Measurements from ENCODE around the gene HELZ2. TPM values are rescaled to one million over a fixed set of nuclear protein-coding genes. Genes with fewer than 3 reads are reported as not detected.
A peak's percentile ranks its signal among the peaks of the same experiment; 100 is the strongest.

The HELZ2 gene
- total and polyA plus RNA-seq, 5 donors from 2014 or later, result 5.8 to 124 (median 7.2) TPM

DNA sequence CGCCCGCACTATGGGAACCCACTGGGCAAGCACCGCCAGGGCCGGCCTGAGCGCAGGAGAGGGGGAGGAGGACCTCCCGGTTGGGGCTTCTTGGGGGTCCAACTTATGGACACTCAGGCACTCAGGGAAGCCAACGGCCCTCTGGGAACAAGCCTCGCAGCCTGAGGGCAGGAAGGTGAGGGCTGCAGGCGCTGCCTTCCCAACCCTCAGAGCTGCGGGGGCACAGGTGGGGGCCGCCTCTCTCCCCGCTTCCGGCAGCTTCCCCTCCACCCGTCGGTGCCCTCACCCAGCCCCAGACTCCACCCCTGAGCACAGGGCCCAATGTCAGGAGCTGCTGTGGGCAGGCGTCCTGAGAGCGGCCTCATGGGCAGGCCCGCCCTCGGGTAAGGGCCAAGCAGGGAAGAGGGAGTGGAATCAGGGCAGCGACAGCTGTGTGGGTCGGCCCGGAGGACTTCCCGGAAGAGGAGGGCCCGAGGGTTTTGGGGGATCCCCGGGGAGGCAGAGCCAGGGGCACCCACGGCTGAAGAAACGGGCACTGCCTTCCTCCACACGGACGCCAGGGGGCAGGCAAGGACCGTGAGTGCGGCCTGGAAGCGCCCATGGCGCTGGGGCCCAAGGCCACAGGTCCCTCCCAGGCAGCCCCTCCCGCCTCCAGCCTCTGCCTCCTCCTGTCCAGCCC, 36.4 kb downstream of the HELZ2 start:
- peaks cover 0 to 15% (median 0%) of the 10 kb centered on the region in 4 donors for H3K4me1 Mint-ChIP-seq
- peak overlapping the region; percentile 72 to 84 (median 80) for H3K4me3 Mint-ChIP-seq
- peak; percentile 87 to 95 (median 92) for DNase-seq
- Histone ChIP-seq H3K4me3 (ENCODE audit: low read depth, low read length) (no peak overlapping the region), H3K27ac (ENCODE audit: insufficient read depth, low read length, poor library complexity, severe bottlenecking) (peak overlapping the region; percentile 86), H3K27me3 (ENCODE audit: control insufficient read depth, insufficient read depth, low read length) (no peaks in the 10 kb centered on the region), H3K4me1 (ENCODE audit: control insufficient read depth, insufficient read depth, low read length, poor library complexity, severe bottlenecking) (peaks cover 23% of the 10 kb centered on the region), H3K36me3 (ENCODE audit: control insufficient read depth, insufficient read depth, low read length) (no peaks in the 10 kb centered on the region), H3K9me3 (ENCODE audit: control insufficient read depth in 2 of 2, low read length in 2 of 2) (no peaks in the 10 kb centered on the region)
- no peaks in the 10 kb centered on the region for H3K36me3 Mint-ChIP-seq
- peak; percentile 87 to 88 for ATAC-seq (ENCODE audit: low read depth in 2 of 2)
- no peaks in the 10 kb centered on the region for H3K27me3 Mint-ChIP-seq
- H3K9me3 Mint-ChIP-seq, result no peaks in the 10 kb centered on the region
- peak overlapping the region in 2 of 3 donors; percentile 55 to 91 for H3K27ac Mint-ChIP-seq

DNA sequence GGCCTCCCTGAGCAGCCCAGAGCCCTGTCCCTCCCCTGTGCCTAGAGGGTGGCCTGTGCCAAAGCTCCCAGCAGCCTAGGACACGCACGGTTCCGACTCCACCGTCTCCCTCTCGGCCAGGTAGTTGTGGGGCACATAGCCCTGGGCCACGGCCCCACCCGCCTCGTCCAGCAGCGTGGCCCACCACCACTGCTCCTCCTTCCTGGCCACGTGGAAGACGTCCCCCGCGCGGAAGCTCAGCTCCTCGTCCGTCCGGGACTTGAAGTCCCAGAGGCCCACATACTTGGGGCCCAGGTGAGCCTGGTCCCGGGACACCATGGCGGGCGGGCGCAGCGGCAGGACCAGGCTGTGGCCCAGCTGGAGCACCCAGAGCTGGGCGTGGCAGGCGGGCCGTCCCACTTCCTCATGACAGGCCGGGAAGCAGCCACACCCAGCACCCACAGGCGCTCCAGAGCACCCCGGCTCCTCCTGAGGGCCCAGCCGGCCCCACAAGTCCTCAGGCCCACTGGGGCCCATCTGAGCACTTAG, 37.0 kb downstream of the HELZ2 start, which contains the start of gene PTK6:
Gene PTK6 (minus strand): TSS at position 380 of the 528 bp plus-strand sequence. CDS start 62 bp downstream, at position 318.
- peak within 1 kb of the TSS; percentile 72 to 84 (median 80) for H3K4me3 Mint-ChIP-seq
- peaks cover 0 to 14% (median under 1%) of the 10 kb centered on the region in 4 donors for H3K4me1 Mint-ChIP-seq
- no peaks in the 10 kb centered on the region for H3K9me3 ChIP-seq (ENCODE audit: control insufficient read depth in 2 of 2, low read length in 2 of 2)
- H3K27ac Mint-ChIP-seq, result peak within 1 kb of the TSS in 2 of 3 donors; percentile 55 to 91
- no peaks in the 10 kb centered on the region for H3K27me3 ChIP-seq (ENCODE audit: control insufficient read depth, insufficient read depth, low read length)
- ATAC-seq (ENCODE audit: low read depth in 2 of 2), result no peak
- no peaks in the 10 kb centered on the region for H3K27me3 Mint-ChIP-seq
- peak within 1 kb of the TSS; percentile 86 for H3K27ac ChIP-seq (ENCODE audit: insufficient read depth, low read length, poor library complexity, severe bottlenecking)
- H3K4me3 ChIP-seq (ENCODE audit: low read depth, low read length), result no peak within 1 kb of the TSS
- H3K4me1 ChIP-seq (ENCODE audit: control insufficient read depth, insufficient read depth, low read length, poor library complexity, severe bottlenecking), result peaks cover 23% of the 10 kb centered on the region
- H3K9me3 Mint-ChIP-seq, result no peaks in the 10 kb centered on the region
- no peaks in the 10 kb centered on the region for H3K36me3 Mint-ChIP-seq
- H3K36me3 ChIP-seq (ENCODE audit: control insufficient read depth, insufficient read depth, low read length), result no peaks in the 10 kb centered on the region
- DNase-seq, result no peak

DNA sequence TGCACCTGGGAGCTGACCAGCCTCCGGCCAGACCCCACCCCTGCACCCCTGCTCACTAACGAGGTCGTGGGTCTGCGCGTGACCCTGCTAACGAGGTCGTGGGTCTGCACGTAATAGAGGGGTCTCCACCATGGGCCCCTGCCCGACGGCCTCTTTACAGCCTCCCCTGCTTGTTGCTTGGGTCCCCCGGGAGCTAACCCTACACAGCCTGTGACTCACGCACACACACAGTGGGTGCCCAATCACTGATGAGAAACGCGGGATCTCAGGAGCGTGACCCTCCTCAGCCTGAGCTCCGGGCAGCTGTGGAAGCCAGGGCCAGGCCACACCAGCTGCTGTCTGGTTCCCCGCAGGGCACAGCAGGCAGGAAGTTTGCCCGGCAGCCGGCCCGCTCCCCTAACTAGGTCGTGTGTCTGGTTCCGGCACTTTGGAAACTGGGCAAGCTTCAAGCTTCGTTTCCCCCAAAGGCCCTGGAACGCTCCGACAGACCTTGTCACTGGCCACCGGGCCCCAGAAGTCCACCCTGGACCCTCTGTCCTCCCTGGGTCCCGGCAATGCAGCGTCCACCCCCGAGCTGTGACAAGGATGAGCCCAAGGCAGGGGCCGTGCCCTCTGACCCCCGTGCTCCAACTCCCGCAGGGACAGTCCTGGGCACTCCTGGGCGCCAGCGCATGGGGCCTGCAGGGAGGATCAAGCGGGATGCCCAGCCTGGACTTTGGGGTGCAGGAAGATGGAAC, 37.6 kb downstream of the HELZ2 start:
- no peak for ATAC-seq (ENCODE audit: low read depth in 2 of 2)
- peak overlapping the region in 1 of 4 donors; percentile 16 for H3K4me3 Mint-ChIP-seq
- H3K4me1 Mint-ChIP-seq, result peaks cover 0 to 14% (median 2%) of the 10 kb centered on the region in 4 donors
- Histone ChIP-seq H3K4me3 (ENCODE audit: low read depth, low read length) (no peak overlapping the region), H3K9me3 (ENCODE audit: control insufficient read depth in 2 of 2, low read length in 2 of 2) (no peaks in the 10 kb centered on the region), H3K36me3 (ENCODE audit: control insufficient read depth, insufficient read depth, low read length) (no peaks in the 10 kb centered on the region), H3K27ac (ENCODE audit: insufficient read depth, low read length, poor library complexity, severe bottlenecking) (no peak overlapping the region), H3K4me1 (ENCODE audit: control insufficient read depth, insufficient read depth, low read length, poor library complexity, severe bottlenecking) (peaks cover 23% of the 10 kb centered on the region), H3K27me3 (ENCODE audit: control insufficient read depth, insufficient read depth, low read length) (no peaks in the 10 kb centered on the region)
- no peaks in the 10 kb centered on the region for H3K36me3 Mint-ChIP-seq
- peak overlapping the region in 1 of 3 donors; percentile 43 for H3K27ac Mint-ChIP-seq
- no peaks in the 10 kb centered on the region for H3K9me3 Mint-ChIP-seq
- H3K27me3 Mint-ChIP-seq, result no peaks in the 10 kb centered on the region
- DNase-seq, result no peak

GRCh38 chr20:63534831-63535651, 39.0 kb downstream of the HELZ2 start:
- Histone ChIP-seq H3K27me3 (ENCODE audit: control insufficient read depth, insufficient read depth, low read length) (no peaks in the 10 kb centered on the region), H3K4me3 (ENCODE audit: low read depth, low read length) (no peak overlapping the region), H3K27ac (ENCODE audit: insufficient read depth, low read length, poor library complexity, severe bottlenecking) (no peak overlapping the region), H3K9me3 (ENCODE audit: control insufficient read depth in 2 of 2, low read length in 2 of 2) (no peaks in the 10 kb centered on the region), H3K36me3 (ENCODE audit: control insufficient read depth, insufficient read depth, low read length) (no peaks in the 10 kb centered on the region), H3K4me1 (ENCODE audit: control insufficient read depth, insufficient read depth, low read length, poor library complexity, severe bottlenecking) (peaks cover 23% of the 10 kb centered on the region)
- H3K9me3 Mint-ChIP-seq, result no peaks in the 10 kb centered on the region
- H3K4me1 Mint-ChIP-seq, result peaks cover 0 to 14% (median 2%) of the 10 kb centered on the region in 4 donors
- H3K36me3 Mint-ChIP-seq, result no peaks in the 10 kb centered on the region
- no peak overlapping the region for H3K27ac Mint-ChIP-seq
- ATAC-seq (ENCODE audit: low read depth in 2 of 2) (no peak), DNase-seq (no peak)
- no peaks in the 10 kb centered on the region for H3K27me3 Mint-ChIP-seq
- no peak overlapping the region for H3K4me3 Mint-ChIP-seq

- Histone ChIP-seq H3K4me1 (ENCODE audit: control insufficient read depth, insufficient read depth, low read length, poor library complexity, severe bottlenecking) (peaks cover 23% of the 10 kb centered on the region), H3K9me3 (ENCODE audit: control insufficient read depth in 2 of 2, low read length in 2 of 2) (no peaks in the 10 kb centered on the region), H3K27ac (ENCODE audit: insufficient read depth, low read length, poor library complexity, severe bottlenecking) (no peak overlapping the region), H3K27me3 (ENCODE audit: control insufficient read depth, insufficient read depth, low read length) (no peaks in the 10 kb centered on the region), H3K4me3 (ENCODE audit: low read depth, low read length) (no peak overlapping the region), H3K36me3 (ENCODE audit: control insufficient read depth, insufficient read depth, low read length) (no peaks in the 10 kb centered on the region)
- no peaks in the 10 kb centered on the region for H3K27me3 Mint-ChIP-seq
- ATAC-seq (ENCODE audit: low read depth in 2 of 2), result no peak
- H3K27ac Mint-ChIP-seq, result no peak overlapping the region
- no peak for DNase-seq
- no peak overlapping the region for H3K4me3 Mint-ChIP-seq
- no peaks in the 10 kb centered on the region for H3K9me3 Mint-ChIP-seq
- no peaks in the 10 kb centered on the region for H3K36me3 Mint-ChIP-seq
- H3K4me1 Mint-ChIP-seq, result peaks cover 0 to 14% (median 2%) of the 10 kb centered on the region in 4 donors
Observed at GRCh38 chr20:63534427-63534830, 39.6 kb downstream of the HELZ2 start.

- Mint-ChIP-seq H3K27ac (no peak overlapping the region), H3K9me3 (no peaks in the 10 kb centered on the region), H3K4me3 (peak overlapping the region in 1 of 4 donors; percentile 38), H3K36me3 (no peaks in the 10 kb centered on the region), H3K4me1 (peaks cover 0 to 12% (median 2%) of the 10 kb centered on the region in 4 donors), H3K27me3 (no peaks in the 10 kb centered on the region)
- Histone ChIP-seq H3K9me3 (ENCODE audit: control insufficient read depth in 2 of 2, low read length in 2 of 2) (no peaks in the 10 kb centered on the region), H3K4me3 (ENCODE audit: low read depth, low read length) (no peak overlapping the region), H3K4me1 (ENCODE audit: control insufficient read depth, insufficient read depth, low read length, poor library complexity, severe bottlenecking) (peaks cover 22% of the 10 kb centered on the region), H3K27me3 (ENCODE audit: control insufficient read depth, insufficient read depth, low read length) (no peaks in the 10 kb centered on the region), H3K36me3 (ENCODE audit: control insufficient read depth, insufficient read depth, low read length) (no peaks in the 10 kb centered on the region), H3K27ac (ENCODE audit: insufficient read depth, low read length, poor library complexity, severe bottlenecking) (no peak overlapping the region)
- no peak for DNase-seq
- no peak for ATAC-seq (ENCODE audit: low read depth in 2 of 2)
Observed at GRCh38 chr20:63533871-63534393, 40.1 kb downstream of the HELZ2 start.

GRCh38 chr20:63533388-63533787, 40.7 kb downstream of the HELZ2 start:
- no peak overlapping the region for H3K27ac ChIP-seq (ENCODE audit: insufficient read depth, low read length, poor library complexity, severe bottlenecking)
- H3K36me3 Mint-ChIP-seq, result no peaks in the 10 kb centered on the region
- H3K4me3 Mint-ChIP-seq, result peak overlapping the region in 1 of 4 donors; percentile 38
- peaks cover 0 to 15% (median 4%) of the 10 kb centered on the region in 4 donors for H3K4me1 Mint-ChIP-seq
- no peaks in the 10 kb centered on the region for H3K36me3 ChIP-seq (ENCODE audit: control insufficient read depth, insufficient read depth, low read length)
- H3K27me3 Mint-ChIP-seq, result no peaks in the 10 kb centered on the region
- no peaks in the 10 kb centered on the region for H3K9me3 ChIP-seq (ENCODE audit: control insufficient read depth in 2 of 2, low read length in 2 of 2)
- H3K27ac Mint-ChIP-seq, result no peak overlapping the region
- no peaks in the 10 kb centered on the region for H3K9me3 Mint-ChIP-seq
- H3K27me3 ChIP-seq (ENCODE audit: control insufficient read depth, insufficient read depth, low read length), result no peaks in the 10 kb centered on the region
- no peak overlapping the region for H3K4me3 ChIP-seq (ENCODE audit: low read depth, low read length)
- ATAC-seq (ENCODE audit: low read depth in 2 of 2) (no peak), DNase-seq (no peak)
- peaks cover 17% of the 10 kb centered on the region for H3K4me1 ChIP-seq (ENCODE audit: control insufficient read depth, insufficient read depth, low read length, poor library complexity, severe bottlenecking)

All from CD4-positive, CD25-positive, alpha-beta regulatory T cell (primary cell).